Panc1 (cell line): ENCODE data around the gene WNT11. TPM values are rescaled to one million over a fixed set of nuclear protein-coding genes. Genes with fewer than 3 reads are reported as not detected.

Experiments
- ATAC-seq: fragments of 200-7000 bp; cut with Tn5 transposase; 2 replicates; pipeline ENCODE4 v1.9.1; 2020; ENCODE audit warnings: mild to moderate bottlenecking, moderate library complexity
- BruUV-seq: library from RNA; stranded (reverse); fragments of 400-500 nt; replicated peaks from 2 replicates; lab custom pipeline; 2021; lab: Mats Ljungman, UMichigan
- CTCF ChIA-PET: fragments of 300-600 bp; sonication (Branson Sonifier 250); formaldehyde crosslinking; loops from one replicate; lab custom pipeline; 2022; ENCODE audit warnings: antibody characterized with exemption; lab: Charles Lee
- POLR2A ChIA-PET: fragments of 300-600 bp; sonication (Branson Sonifier 250); formaldehyde crosslinking; loops from one replicate; lab custom pipeline; 2022; ENCODE audit warnings: antibody characterized with exemption; lab: Charles Lee
- DNase-seq: peaks from one replicate; pipeline ENCODE4 v3.0.0-alpha.2; 2010; ENCODE audit warnings: low read depth, low spot score
- H3K27ac ChIP-seq: 2 replicates; pipeline ENCODE4 v1.5.1; 2011; ENCODE audit warnings: mild to moderate bottlenecking, low read length, inconsistent platforms
- H3K27me3 ChIP-seq: fragments of 200-500 bp; sonication (Bioruptor generic); 2 replicates; pipeline ENCODE4 v1.6.0; 2014; ENCODE audit warnings: low read length, inconsistent platforms; ENCODE audit not compliant: control insufficient read depth, insufficient read depth
- H3K36me3 ChIP-seq: fragments of 200-500 bp; sonication (Bioruptor generic); 2 replicates; pipeline ENCODE4 v1.5.1; 2014; ENCODE audit warnings: inconsistent platforms, mild to moderate bottlenecking, low read length, moderate library complexity; ENCODE audit not compliant: control insufficient read depth, insufficient read depth
- H3K4me1 ChIP-seq: 2 replicates; pipeline ENCODE4 v1.5.1; 2011; ENCODE audit warnings: inconsistent platforms, mild to moderate bottlenecking, low read length, moderate library complexity; ENCODE audit not compliant: control insufficient read depth, insufficient read depth
- H3K4me3 ChIP-seq, 2 experiments: 2 replicates each; pipeline ENCODE4 v1.5.1; 2011 to 2012; ENCODE audit warnings: low read depth in 2 of 2, low read length in 2 of 2, mild to moderate bottlenecking in 2 of 2, inconsistent platforms in 1 of 2, moderate library complexity in 1 of 2
- H3K9me3 ChIP-seq: fragments of 200-500 bp; sonication (Bioruptor generic); 2 replicates; pipeline ENCODE4 v1.5.1; 2014; ENCODE audit warnings: low read depth, mild to moderate bottlenecking, inconsistent platforms, low read length, moderate library complexity; ENCODE audit not compliant: control insufficient read depth, insufficient read depth
- CTCF ChIP-seq: fragments of 450-650 bp; IDR thresholded peaks from 2 replicates; pipeline ENCODE4 v1.5.1; 2017; ENCODE audit warnings: mild to moderate bottlenecking
- POLR2AphosphoS5 ChIP-seq: IDR thresholded peaks from 2 replicates; pipeline ENCODE4 v1.6.1; 2012; ENCODE audit warnings: mild to moderate bottlenecking, low read depth, low read length, moderate library complexity
- REST ChIP-seq, 2 experiments: IDR thresholded peaks; 2 replicates each; pipeline ENCODE4 v1.6.1; 2011 to 2012; ENCODE audit warnings: low read depth in 2 of 2, control low read depth in 1 of 2, low read length in 1 of 2, mild to moderate bottlenecking in 1 of 2, moderate library complexity in 1 of 2; ENCODE audit not compliant: insufficient read depth in 1 of 2
- SIN3A ChIP-seq: IDR thresholded peaks from 2 replicates; pipeline ENCODE4 v1.6.1; 2012; ENCODE audit warnings: low read depth, mild to moderate bottlenecking, low read length, moderate library complexity, borderline replicate concordance; ENCODE audit not compliant: insufficient read depth
- TCF7L2 ChIP-seq: IDR thresholded peaks from 2 replicates; pipeline ENCODE4 v1.6.1; 2011; ENCODE audit warnings: mild to moderate bottlenecking, low read depth, low read length, inconsistent platforms
- in situ Hi-C: cut with HindIII; loops from 2 replicates; pipeline ENCODE4 v1.10.0; 2016; ENCODE audit warnings: low sequenced_read_pairs, low pct_unique_long_range_greater_than_20kb
- intact Hi-C: fragments of 100-400 bp; cut with micrococcal nuclease; formaldehyde crosslinking; loops from one replicate; pipeline ENCODE4 v1.10.0; 2022; ENCODE audit not compliant: unreplicated experiment
- total RNA-seq: library from RNA; stranded (reverse); gene quantifications from one replicate; pipeline ENCODE4 v1.2.1, GENCODE V29; 2021; ENCODE audit not compliant: unreplicated experiment

Gene WNT11
- total RNA-seq, 1 experiment from 2014 or later = 1.1 TPM

- Histone ChIP-seq H3K27me3 (peaks cover 5% of the 10 kb centered on the region; the same call in 1 of the 2 replicates), H3K4me3 (no peak overlapping the region), H3K36me3 (no peaks in the 10 kb centered on the region), H3K27ac (no peak overlapping the region), H3K4me1 (no peaks in the 10 kb centered on the region), H3K9me3 (no peaks in the 10 kb centered on the region)
- POLR2A ChIA-PET = no interaction called here
- intact Hi-C loops (no loop called here), in situ Hi-C loops (no loop called here)
- ATAC-seq (no peak), DNase-seq (no peak)
- no TSS peak for BruUV-seq
- TF ChIP-seq TCF7L2 = no peak
- TF ChIP-seq REST (IDR thresholded peaks at IDR 0.05; ENCODE audit: insufficient read depth in 1 of 2, low read depth in 2 of 2, low read length in 1 of 2) = no peak
- TF ChIP-seq SIN3A = no peak
- no peak for TF ChIP-seq POLR2AphosphoS5
- no peak for TF ChIP-seq CTCF
- CTCF ChIA-PET = interaction anchor here (0.6 kb wide), 1 partner anchor 494 kb away, joined by 4 read pairs; no protein-coding TSS in a partner anchor
These were observed 10.4 kb upstream of the WNT11 start for GRCh38 chr11:76216536-76217325.

GRCh38 chr11:76215941-76216340 lies 9.6 kb upstream of the WNT11 start:
- no peak for ATAC-seq
- intact Hi-C loops = no loop called here
- BruUV-seq = no TSS peak
- H3K4me1 ChIP-seq = no peaks in the 10 kb centered on the region
- H3K36me3 ChIP-seq = no peaks in the 10 kb centered on the region
- no peak overlapping the region for H3K4me3 ChIP-seq
- no peak overlapping the region for H3K27ac ChIP-seq
- ChIA-PET CTCF (no interaction called here), POLR2A (no interaction called here)
- H3K9me3 ChIP-seq = no peaks in the 10 kb centered on the region
- DNase-seq = no peak
- H3K27me3 ChIP-seq = 0 out of 2 replicates have a peak, but pooled peaks cover 5% of the 10 kb centered on the region
- in situ Hi-C loops = no loop called here
- TF ChIP-seq CTCF = no peak
- TF ChIP-seq TCF7L2 = no peak
- TF ChIP-seq REST (IDR thresholded peaks at IDR 0.05; ENCODE audit: insufficient read depth in 1 of 2, low read depth in 2 of 2, low read length in 1 of 2) = no peak
- no peak for TF ChIP-seq SIN3A
- TF ChIP-seq POLR2AphosphoS5 = no peak
